ENCODE results near the gene RBM33. TPM values are rescaled to one million over a fixed set of nuclear protein-coding genes. Genes with fewer than 3 reads are reported as not detected.

RBM33 gene
- total and polyA plus RNA-seq, 9 of the 15 experiments (the other 6 are each of a cell fraction or from before 2014, with no cell fraction given), result 4.4 to 80.7 (median 27.3) TPM

GRCh38 chr7:155620497-155620896 is 24.0 kb upstream of the RBM33 start:
- H3K9me3 ChIP-seq (replicated peaks; ENCODE audit: control insufficient read depth, insufficient read depth, low read depth, low read length), result no peaks in the 10 kb centered on the region
- FAIRE-seq (no peak), ATAC-seq (no peak), DNase-seq (ENCODE audit: extremely low read depth in 1 of 4, low spot score in 3 of 4) (no peak)
- no peaks in the 10 kb centered on the region for H3K79me2 ChIP-seq (ENCODE audit: control insufficient read depth, insufficient read depth, low read length)
- no peak overlapping the region for H3K4me3 ChIP-seq
- BruUV-seq (replicated peaks), result no TSS peak
- POLR2A ChIA-PET, result interaction anchor here (0.6 to 1.0 kb wide), 2 partner anchors 11 to 392 kb away, joined by 3 read pairs; no protein-coding TSS in a partner anchor
- no peaks in the 10 kb centered on the region for H4K20me1 ChIP-seq (replicated peaks; ENCODE audit: control insufficient read depth, insufficient read depth, low read length)
- H2AFZ ChIP-seq (ENCODE audit: low read depth, low read length), result no peak overlapping the region
- H3K27ac ChIP-seq (ENCODE audit: extremely low read depth, low read depth, low read length), result no peak overlapping the region
- WGBS (ENCODE audit: insufficient coverage, low coverage, missing lambda C conversion rate), result 2% methylated on average over 6 of the region's 6 CpGs
- intact Hi-C loops (cut with micrococcal nuclease), result no loop called here
- no peaks in the 10 kb centered on the region for H3K36me3 ChIP-seq (ENCODE audit: control insufficient read depth, insufficient read depth, low read length)
- no peak overlapping the region for H3K9ac ChIP-seq (ENCODE audit: insufficient read depth in 1 of 2, low read depth in 2 of 2, low read length in 2 of 2)
- H3K27me3 ChIP-seq (ENCODE audit: control insufficient read depth in 2 of 2, insufficient read depth in 2 of 2, low read length in 2 of 2), result peaks cover 49 to 57% of the 10 kb centered on the region in 2 experiments; a peak in 4 of 5 replicates
- no peak overlapping the region for H3K4me2 ChIP-seq (ENCODE audit: insufficient read depth, low read length)
- H3K4me1 ChIP-seq (replicated peaks in 1 of 2; ENCODE audit: control insufficient read depth in 2 of 2, insufficient read depth in 2 of 2, low read length in 2 of 2), result no peaks in the 10 kb centered on the region
- CTCF ChIA-PET (ENCODE audit: low intra/inter-chr PET ratio), result no interaction called here
- no peaks in the 10 kb centered on the region for H3K9me1 ChIP-seq (ENCODE audit: control insufficient read depth, insufficient read depth, low read length)
- no peak for TF ChIP-seq ZNF212 (CRISPR knock-in tag; IDR thresholded peaks at IDR 0.05)
- no peak for TF ChIP-seq RAD51 (IDR thresholded peaks at IDR 0.05; ENCODE audit: borderline replicate concordance, low read depth)
- TF ChIP-seq ZNF583 (CRISPR knock-in tag; IDR thresholded peaks at IDR 0.05), result no peak
- no peak for TF ChIP-seq ZNF408 (CRISPR knock-in tag; IDR thresholded peaks at IDR 0.05; ENCODE audit: low read depth)
- TF ChIP-seq HNRNPLL (IDR thresholded peaks at IDR 0.05; ENCODE audit: low read depth, low read length, poor library complexity, severe bottlenecking), result no peak
- TF ChIP-seq SMARCE1 (IDR thresholded peaks at IDR 0.05), result no peak
- no peak for TF ChIP-seq ASH1L (IDR thresholded peaks at IDR 0.05; ENCODE audit: borderline replicate concordance, low read depth, partially characterized antibody)
- TF ChIP-seq PHF8 (IDR thresholded peaks at IDR 0.05; ENCODE audit: borderline replicate concordance, low read length), result no peak
- no peak for TF ChIP-seq CBFB (CRISPR knock-in tag; IDR thresholded peaks at IDR 0.05)
- TF ChIP-seq DIDO1 (tag; IDR thresholded peaks at IDR 0.05; ENCODE audit: low read depth), result no peak
- TF ChIP-seq, protein P1, sequence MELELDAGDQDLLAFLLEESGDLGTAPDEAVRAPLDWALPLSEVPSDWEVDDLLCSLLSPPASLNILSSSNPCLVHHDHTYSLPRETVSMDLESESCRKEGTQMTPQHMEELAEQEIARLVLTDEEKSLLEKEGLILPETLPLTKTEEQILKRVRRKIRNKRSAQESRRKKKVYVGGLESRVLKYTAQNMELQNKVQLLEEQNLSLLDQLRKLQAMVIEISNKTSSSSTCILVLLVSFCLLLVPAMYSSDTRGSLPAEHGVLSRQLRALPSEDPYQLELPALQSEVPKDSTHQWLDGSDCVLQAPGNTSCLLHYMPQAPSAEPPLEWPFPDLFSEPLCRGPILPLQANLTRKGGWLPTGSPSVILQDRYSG (tag; conservative IDR thresholded peaks at IDR 0.05; ENCODE audit: low read depth), result no peak
- TF ChIP-seq TCF7L2 (IDR thresholded peaks at IDR 0.05; ENCODE audit: low read depth, low read length), result no peak
- in situ Hi-C loops (cut with MboI), result no loop called here

Data from K562 (cell line).